Pancreas (tissue), 10 donors: Measurements from ENCODE around the gene SLC25A42. TPM values are rescaled to one million over a fixed set of nuclear protein-coding genes. Genes with fewer than 3 reads are reported as not detected.

Experiments used
- ATAC-seq, 4 donors: fragments of 200-7000 bp; cut with Tn5 transposase; one replicate each; pipeline versions ENCODE4 v1.8.0 to v1.9.1; 2020; ENCODE audit warnings: mild to moderate bottlenecking in 4 of 4, moderate library complexity in 4 of 4
- DNase-seq, 6 donors: peaks; one replicate each; pipeline ENCODE4 v3.0.0-alpha.2; 2020
- FAIRE-seq: peaks from 2 replicates; lab custom pipeline; 2012; peaks lifted over from hg19 to GRCh38; lab: Jason Lieb, UNC
- H3K27ac ChIP-seq, 4 donors: fragments of 200-600 bp; sonication (generic); 1 replicate in 3 of 4; 2 replicates in 1 of 4; pipeline versions ENCODE4 v1.5.0 to v1.8.0; 2020
- H3K27me3 ChIP-seq, 4 donors: fragments of 200-600 bp; one replicate each; pipeline ENCODE4 v1.8.0; 2021
- H3K36me3 ChIP-seq, 3 donors: fragments of 200-600 bp; sonication (generic) in 1 of 3; one replicate each; pipeline versions ENCODE4 v1.5.0 to v1.8.0; 2020 to 2021
- H3K4me1 ChIP-seq, 3 donors: fragments of 200-600 bp; one replicate each; pipeline ENCODE4 v1.8.0; 2021
- H3K4me3 ChIP-seq, 4 donors: fragments of 200-600 bp; sonication (generic) in 2 of 4; one replicate each; pipeline versions ENCODE4 v1.5.0 to v1.8.0; 2020 to 2021
- H3K9me3 ChIP-seq, 4 donors: fragments of 200-600 bp; one replicate each; pipeline ENCODE4 v1.8.0; 2021
- WGBS, 2 donors: extraction: QIAGEN DNeasy Blood & Tissue Kit; methylation state at CpG; one replicate each; pipeline ENCODE4 v1.1.7; 2013; 5-methylcytosine and 5-hydroxymethylcytosine counted together
- intact Hi-C, 3 donors: fragments of 100-400 bp; cut with DNase I; formaldehyde crosslinking; loops; one replicate each; pipeline versions ENCODE4 v1.11.1 to v1.14.2; 2022
- polyA plus RNA-seq, 2 donors: library from polyadenylated mRNA; stranded (reverse); fragments of 200-250 nt; gene quantifications; one replicate each; pipeline ENCODE4 v1.2.3, GENCODE V29; 2013
- total RNA-seq, 6 donors: library from RNA; stranded (reverse); fragmentation: NEBNext Ultra II Directional in 4 of 6; extraction: Animal tissue kit (Norgen Biotek cat#: 25700) in 4 of 6; gene quantifications; one replicate each; pipeline versions ENCODE4 v1.2.1 to v1.2.4, GENCODE V29; 2021 to 2023
- TF ChIP-seq, protein P1 (sequence below), 4 donors: fragments of 200-600 bp; sonication (generic) in 3 of 4; IDR thresholded peaks; one replicate each; pipeline versions ENCODE4 v1.5.0 to v1.8.0; 2021; ENCODE audit warnings: antibody characterized with exemption in 4 of 4
- donor health status: healthy with polysubstance abuse.
- donor health status: DM: no; HTN: no; CAD: no; lungs with moderate emphysema.
- donor health status: DM: no; HTN: no; CAD: no.
- donor health status: control.
- donor health status: control.
- donor health status: Bipolar disorder and iron deficiency.
- donor health status: DM: yes; HTN: yes; CAD: no.
- donor health status: DM: no; HTN: no; CAD: no.
- donor health status: DM: no; HTN: no; CAD: no.
- donor health status: DM: yes; HTN: yes; CAD: no.

SLC25A42 gene
- total and polyA plus RNA-seq, 8 donors = 3.9 to 8.7 (median 6.6) TPM

DNA sequence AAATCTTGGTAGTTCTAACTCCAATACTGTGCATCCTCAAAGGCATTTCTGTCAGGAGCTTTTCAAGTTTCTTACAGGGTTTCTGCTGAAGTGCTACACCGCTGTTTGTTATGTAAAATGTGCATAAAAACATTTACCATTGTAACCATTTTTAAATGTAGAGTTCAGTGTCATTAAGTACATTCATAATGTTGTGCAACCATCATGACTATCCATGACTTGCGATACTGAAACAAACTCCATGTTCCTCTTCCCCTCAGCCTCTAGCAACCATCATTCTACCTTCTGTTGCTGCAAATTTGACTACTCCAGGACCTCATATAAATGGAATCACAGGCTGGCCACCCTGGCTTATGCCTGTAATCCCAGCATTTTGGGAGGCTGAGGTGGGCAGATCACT lies 14.4 kb upstream of the SLC25A42 start:
- Histone ChIP-seq H3K4me1 (no peaks in the 10 kb centered on the region), H3K27me3 (no peaks in the 10 kb centered on the region), H3K9me3 (no peaks in the 10 kb centered on the region), H3K4me3 (no peak overlapping the region), H3K36me3 (no peaks in the 10 kb centered on the region), H3K27ac (no peak overlapping the region)
- TF ChIP-seq, protein P1, sequence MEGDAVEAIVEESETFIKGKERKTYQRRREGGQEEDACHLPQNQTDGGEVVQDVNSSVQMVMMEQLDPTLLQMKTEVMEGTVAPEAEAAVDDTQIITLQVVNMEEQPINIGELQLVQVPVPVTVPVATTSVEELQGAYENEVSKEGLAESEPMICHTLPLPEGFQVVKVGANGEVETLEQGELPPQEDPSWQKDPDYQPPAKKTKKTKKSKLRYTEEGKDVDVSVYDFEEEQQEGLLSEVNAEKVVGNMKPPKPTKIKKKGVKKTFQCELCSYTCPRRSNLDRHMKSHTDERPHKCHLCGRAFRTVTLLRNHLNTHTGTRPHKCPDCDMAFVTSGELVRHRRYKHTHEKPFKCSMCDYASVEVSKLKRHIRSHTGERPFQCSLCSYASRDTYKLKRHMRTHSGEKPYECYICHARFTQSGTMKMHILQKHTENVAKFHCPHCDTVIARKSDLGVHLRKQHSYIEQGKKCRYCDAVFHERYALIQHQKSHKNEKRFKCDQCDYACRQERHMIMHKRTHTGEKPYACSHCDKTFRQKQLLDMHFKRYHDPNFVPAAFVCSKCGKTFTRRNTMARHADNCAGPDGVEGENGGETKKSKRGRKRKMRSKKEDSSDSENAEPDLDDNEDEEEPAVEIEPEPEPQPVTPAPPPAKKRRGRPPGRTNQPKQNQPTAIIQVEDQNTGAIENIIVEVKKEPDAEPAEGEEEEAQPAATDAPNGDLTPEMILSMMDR (IDR thresholded peaks at IDR 0.05) = no peak
- WGBS, 2 donors = 95 to 99% methylated on average over 2 of the region's 2 CpGs
- FAIRE-seq = no peak
- intact Hi-C loops = no loop called here
- DNase-seq = no peak
- no peak for ATAC-seq

DNA sequence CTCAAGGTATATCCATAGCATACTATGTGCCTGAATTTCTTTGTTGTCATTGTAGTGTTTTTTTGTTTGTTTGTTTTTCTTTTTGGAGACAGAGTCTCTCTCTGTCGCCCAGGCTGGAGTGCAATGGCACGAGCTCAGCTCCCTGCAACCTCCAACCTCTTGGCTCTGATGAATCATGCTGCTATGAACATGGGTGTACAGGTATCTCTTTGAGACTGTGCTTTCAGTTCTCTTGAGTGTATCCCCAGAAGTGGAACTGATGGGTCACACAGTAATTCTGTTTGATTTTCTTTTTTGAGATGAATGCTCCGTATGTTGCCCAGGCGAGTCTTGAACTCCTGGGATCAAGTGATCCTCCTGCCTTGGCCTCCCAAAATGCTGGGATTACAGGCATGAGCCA lies 13.7 kb upstream of the SLC25A42 start:
- Histone ChIP-seq H3K36me3 (peaks cover 0 to 4% (median 0%) of the 10 kb centered on the region in 3 donors), H3K9me3 (no peaks in the 10 kb centered on the region), H3K4me3 (no peak overlapping the region), H3K27me3 (no peaks in the 10 kb centered on the region), H3K4me1 (no peaks in the 10 kb centered on the region), H3K27ac (no peak overlapping the region)
- DNase-seq (no peak), FAIRE-seq (no peak), ATAC-seq (no peak)
- 92% methylated on average over 4 of the region's 4 CpGs for WGBS, 2 donors
- TF ChIP-seq, protein P1 (IDR thresholded peaks at IDR 0.05) = no peak
- intact Hi-C loops = loop anchor here in 2 of 3 donors (5.0 to 10.0 kb wide), 2 partner anchors 85 to 92 kb away; partner anchors contain the start of gene TMEM161A (in 1 of the 2)

DNA sequence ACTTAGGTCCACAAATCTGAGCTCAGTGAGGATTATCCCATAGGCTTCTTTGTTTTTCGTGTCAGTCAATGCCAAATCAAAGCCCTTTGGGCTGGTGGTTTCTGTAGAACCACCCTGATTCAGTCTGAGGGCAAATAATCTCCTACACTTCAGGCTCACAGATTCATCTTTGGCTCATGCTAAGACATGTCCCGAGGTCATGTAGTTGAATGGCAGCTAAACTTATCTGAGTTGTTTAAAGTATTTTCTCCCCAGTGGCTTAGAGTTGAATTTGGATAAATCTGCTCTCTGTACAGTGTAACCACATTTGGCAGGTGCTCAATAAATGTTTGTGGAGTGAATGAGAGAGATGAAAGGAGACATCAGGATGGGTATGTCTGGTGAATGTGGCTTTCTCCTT lies 13.1 kb upstream of the SLC25A42 start:
- DNase-seq (no peak), FAIRE-seq (no peak), ATAC-seq (no peak)
- TF ChIP-seq, protein P1 (IDR thresholded peaks at IDR 0.05) = no peak
- Histone ChIP-seq H3K4me1 (no peaks in the 10 kb centered on the region), H3K27me3 (no peaks in the 10 kb centered on the region), H3K9me3 (no peaks in the 10 kb centered on the region), H3K4me3 (no peak overlapping the region), H3K27ac (no peak overlapping the region), H3K36me3 (peaks cover 0 to 7% (median 0%) of the 10 kb centered on the region in 3 donors)
- 89 to 92% methylated on average over 2 of the region's 2 CpGs for WGBS, 2 donors
- intact Hi-C loops = loop anchor here in 2 of 3 donors (5.0 to 10.0 kb wide), 2 partner anchors 84 to 92 kb away; partner anchors contain the start of gene TMEM161A (in 1 of the 2)

DNA sequence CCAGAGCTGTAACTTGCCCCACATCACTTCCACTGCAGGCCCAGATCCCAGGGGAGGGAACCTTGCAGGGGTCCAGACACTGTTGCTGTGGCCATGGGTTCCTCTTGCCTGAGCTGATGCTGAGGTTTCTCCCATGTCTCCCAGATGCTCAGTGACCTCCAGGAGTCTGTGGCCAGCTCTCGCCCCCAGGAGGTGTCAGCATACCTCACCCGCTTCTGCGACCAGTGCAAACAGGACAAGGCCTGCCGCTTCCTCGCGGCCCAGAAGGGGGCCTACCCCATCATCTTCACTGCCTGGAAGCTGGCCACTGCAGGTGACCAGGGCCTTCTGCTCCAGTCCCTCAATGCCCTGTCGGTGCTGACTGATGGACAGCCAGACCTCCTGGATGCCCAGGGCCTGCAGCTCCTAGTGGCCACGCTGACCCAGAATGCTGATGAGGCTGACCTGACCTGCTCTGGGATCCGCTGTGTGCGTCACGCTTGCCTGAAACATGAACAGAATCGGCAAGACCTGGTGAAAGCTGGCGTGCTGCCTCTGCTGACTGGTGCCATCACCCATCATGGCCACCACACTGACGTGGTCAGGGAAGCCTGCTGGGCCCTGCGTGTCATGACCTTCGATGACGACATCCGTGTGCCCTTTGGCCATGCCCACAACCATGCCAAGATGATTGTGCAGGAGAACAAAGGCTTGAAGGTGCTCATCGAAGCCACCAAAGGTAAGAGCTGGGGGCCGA lies 12.1 kb upstream of the SLC25A42 start:
- H3K4me3 ChIP-seq = no peak overlapping the region
- intact Hi-C loops = loop anchor here in 2 of 3 donors (5.0 to 10.0 kb wide), 2 partner anchors 83 to 91 kb away; partner anchors contain the start of gene TMEM161A (in 1 of the 2)
- no peaks in the 10 kb centered on the region for H3K4me1 ChIP-seq
- WGBS, 2 donors = 90 to 91% methylated on average over 20 of the region's 20 CpGs
- FAIRE-seq (no peak), ATAC-seq (no peak), DNase-seq (no peak)
- peaks cover 0 to 7% (median 0%) of the 10 kb centered on the region in 3 donors for H3K36me3 ChIP-seq
- no peaks in the 10 kb centered on the region for H3K27me3 ChIP-seq
- no peaks in the 10 kb centered on the region for H3K9me3 ChIP-seq
- H3K27ac ChIP-seq = no peak overlapping the region
- TF ChIP-seq, protein P1 (IDR thresholded peaks at IDR 0.05) = no peak

DNA sequence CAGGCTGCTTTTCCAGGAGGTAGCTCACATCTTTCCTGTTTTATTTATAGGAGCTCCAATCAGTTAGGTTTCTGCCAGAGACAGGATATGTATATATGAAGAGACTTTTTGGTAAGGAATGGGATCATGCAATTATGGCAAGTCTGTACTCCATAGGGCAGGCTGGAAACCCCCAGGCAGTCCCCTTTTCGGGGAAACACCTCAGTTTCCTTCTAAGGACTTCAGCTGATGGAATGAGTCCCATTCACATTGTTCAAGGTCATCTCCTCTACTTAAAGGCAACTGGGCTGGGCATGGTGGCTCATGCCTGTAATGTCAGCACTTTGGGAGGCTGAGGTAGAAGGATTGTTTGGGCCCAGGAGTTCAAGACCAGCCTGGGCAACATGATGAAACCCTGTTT lies 10.9 kb upstream of the SLC25A42 start:
- Histone ChIP-seq H3K27me3 (no peaks in the 10 kb centered on the region), H3K27ac (no peak overlapping the region), H3K9me3 (no peaks in the 10 kb centered on the region), H3K4me1 (no peaks in the 10 kb centered on the region), H3K36me3 (peaks cover 0 to 7% (median 0%) of the 10 kb centered on the region in 3 donors), H3K4me3 (no peak overlapping the region)
- no peak for ATAC-seq
- no peak for DNase-seq
- no peak for FAIRE-seq
- 33 to 49% methylated on average over 1 of the region's 1 CpG for WGBS, 2 donors
- intact Hi-C loops = loop anchor here in 2 of 3 donors (5.0 to 10.0 kb wide), 2 partner anchors 82 to 89 kb away; partner anchors contain the start of gene TMEM161A (in 1 of the 2)
- TF ChIP-seq, protein P1 (IDR thresholded peaks at IDR 0.05) = no peak
